GM12878 (cell line): Measurements from ENCODE around the gene SIN3A. TPM values are rescaled to one million over a fixed set of nuclear protein-coding genes. Genes with fewer than 3 reads are reported as not detected.
"Not testable (repeated sequence)": the region's sequence is repeated elsewhere in the genome, so short reads cannot be mapped to it uniquely, and the experiment has no call there.

Experiments used
- ATAC-seq: fragments of 200-7000 bp; cut with Tn5 transposase; 3 replicates; pipeline ENCODE4 v1.9.1; 2020; ENCODE audit warnings: mild to moderate bottlenecking, moderate library complexity
- BruUV-seq: library from RNA; stranded (reverse); fragments of 400-500 nt; replicated peaks from 2 replicates; lab custom pipeline; 2021; lab: Mats Ljungman, UMichigan
- CTCF ChIA-PET: fragments of 300-600 bp; sonication (Branson Sonifier 250); formaldehyde crosslinking; extraction: SDS; loops from one replicate; lab custom pipeline; 2021; ENCODE audit warnings: inconsistent platforms; lab: Yijun Ruan, JAX
- POLR2A ChIA-PET: fragments of 350-600 bp; formaldehyde crosslinking; extraction: SDS; loops from one replicate; lab custom pipeline; 2021; ENCODE audit warnings: inconsistent platforms; lab: Charles Lee
- RAD21 ChIA-PET: fragments of 300-600 bp; sonication (Branson Sonifier 250); formaldehyde crosslinking; loops from one replicate; lab custom pipeline; 2023; ENCODE audit warnings: antibody characterized with exemption; ENCODE audit not compliant: unreplicated experiment; lab: Charles Lee
- SMC1A ChIA-PET: fragments of 300-600 bp; sonication (Branson Sonifier 250); formaldehyde crosslinking; loops from one replicate; lab custom pipeline; 2023; ENCODE audit not compliant: unreplicated experiment, uncharacterized antibody; lab: Charles Lee
- DNase-seq: peaks from one replicate; pipeline ENCODE4 v3.0.0-alpha.2; 2011; ENCODE audit warnings: low read depth, low spot score
- FAIRE-seq: peaks from 3 replicates; lab custom pipeline; 2011; peaks lifted over from hg19 to GRCh38; lab: Jason Lieb, UNC
- H2AFZ ChIP-seq: 2 replicates; pipeline ENCODE4 v1.6.0; 2011; ENCODE audit warnings: low read depth, low read length, control low read depth; ENCODE audit not compliant: control insufficient read depth
- H3K27ac ChIP-seq: 2 replicates; pipeline ENCODE4 v1.5.1; 2011; ENCODE audit warnings: control low read depth; ENCODE audit not compliant: control insufficient read depth, insufficient read depth
- H3K27me3 ChIP-seq, 2 experiments: replicated peaks in 1 of 2; 2 replicates each; pipeline versions ENCODE4 v1.6.0 to v1.6.1; 2011; ENCODE audit warnings: low read length in 1 of 2; ENCODE audit not compliant: control insufficient read depth in 2 of 2, insufficient read depth in 2 of 2
- H3K36me3 ChIP-seq, 2 experiments: 2 replicates each; pipeline ENCODE4 v1.5.1; 2011; ENCODE audit warnings: low read length in 1 of 2; ENCODE audit not compliant: control insufficient read depth in 2 of 2, insufficient read depth in 2 of 2
- H3K4me1 ChIP-seq: 2 replicates; pipeline ENCODE4 v1.6.1; 2011; ENCODE audit warnings: mild to moderate bottlenecking, low read length, moderate library complexity, mixed read lengths; ENCODE audit not compliant: control insufficient read depth, insufficient read depth
- H3K4me2 ChIP-seq: 2 replicates; pipeline ENCODE4 v1.6.0; 2011; ENCODE audit warnings: control low read depth; ENCODE audit not compliant: control insufficient read depth, insufficient read depth
- H3K4me3 ChIP-seq: fragments of 200-600 bp; sonication (generic); 2 replicates; pipeline ENCODE4 v1.5.1; 2016
- H3K79me2 ChIP-seq: 2 replicates; pipeline ENCODE4 v1.6.0; 2011; ENCODE audit warnings: low read length; ENCODE audit not compliant: control insufficient read depth, insufficient read depth
- H3K9ac ChIP-seq: 2 replicates; pipeline ENCODE4 v1.8.0; 2011; ENCODE audit warnings: low read length, control low read depth, mixed read lengths; ENCODE audit not compliant: control insufficient read depth, insufficient read depth
- H3K9me3 ChIP-seq: replicated peaks from 3 replicates; pipeline ENCODE4 v1.5.1; 2011; ENCODE audit warnings: mild to moderate bottlenecking, low read length; ENCODE audit not compliant: control insufficient read depth, insufficient read depth
- H4K20me1 ChIP-seq: 2 replicates; pipeline ENCODE4 v1.6.0; 2011; ENCODE audit not compliant: control insufficient read depth, insufficient read depth
- BRCA1 ChIP-seq: IDR thresholded peaks from 2 replicates; pipeline ENCODE4 v1.6.1; 2011; ENCODE audit warnings: low read depth, low read length, improper control_type of control experiment
- CHD2 ChIP-seq: IDR thresholded peaks from 2 replicates; pipeline ENCODE4 v1.6.1; 2011; ENCODE audit warnings: low read depth, low read length, improper control_type of control experiment, borderline replicate concordance
- HSF1 ChIP-seq: fragments of 150-350 bp; IDR thresholded peaks from 2 replicates; pipeline ENCODE4 v1.6.1; 2014; ENCODE audit warnings: mild to moderate bottlenecking, low read depth, low read length
- NR2C1 ChIP-seq: fragments of 450-650 bp; IDR thresholded peaks from 2 replicates; pipeline ENCODE4 v1.6.1; 2017; ENCODE audit warnings: antibody characterized with exemption, mild to moderate bottlenecking, moderate library complexity
- WGBS: methylation state at CpG from one replicate; pipeline ENCODE4 v1.1.6; 2016; ENCODE audit warnings: low lambda C conversion rate; ENCODE audit not compliant: insufficient replicate concordance, insufficient coverage; ENCODE audit errors: missing lambda C conversion rate; 5-methylcytosine and 5-hydroxymethylcytosine counted together
- in situ Hi-C: fragments of 300-500 bp; cut with MboI; formaldehyde crosslinking; loops from 9 replicates; pipeline ENCODE4 v1.14.3; 2018; ENCODE audit warnings: mixed read lengths
- intact Hi-C: fragments of 100-400 bp; cut with micrococcal nuclease; formaldehyde crosslinking; loops from one replicate; pipeline ENCODE4 v1.14.2; 2022; ENCODE audit not compliant: unreplicated experiment
- polyA plus RNA-seq, 11 experiments: library from polyadenylated mRNA; depleted of rRNA in 4 of 11; unstranded in 6 of 11; stranded (reverse) in 5 of 11; fragments of >200 nt; fragmentation: Nextera tagmentation in 4 of 11; fragmentation: Illumina TruSeq in 1 of 11; extraction: Ambion mirVana in 4 of 11; extraction: Trizol in 1 of 11; gene quantifications; 1 replicate in 1 of 11; 2 replicates in 10 of 11; pipeline versions ENCODE4 v1.2.1 to v1.2.3, GENCODE V29; 2011 to 2016; ENCODE audit warnings: inconsistent platforms in 2 of 11, missing spikeins in 2 of 11, low read depth in 1 of 11
- total RNA-seq, 4 experiments: library from RNA; depleted of rRNA in 3 of 4; stranded (reverse); fragments of >200 nt in 3 of 4; fragmentation: Illumina TruSeq in 1 of 4; extraction: Trizol in 1 of 4; gene quantifications; 2 replicates each; pipeline versions ENCODE4 v1.2.1 to v1.2.3, GENCODE V29; 2013 to 2021
- TF ChIP-seq, protein P1 (sequence below): fragments of 450-650 bp; conservative IDR thresholded peaks from 2 replicates; pipeline ENCODE4 v1.6.1; 2017; ENCODE audit warnings: mild to moderate bottlenecking, moderate library complexity
- TF ChIP-seq, protein P2 (sequence below): fragments of 450-650 bp; IDR thresholded peaks from 2 replicates; pipeline ENCODE4 v1.6.1; 2016; ENCODE audit warnings: mild to moderate bottlenecking
- TF ChIP-seq, protein P3 (sequence below): fragments of 450-650 bp; IDR thresholded peaks from 2 replicates; pipeline ENCODE4 v1.6.1; 2017; ENCODE audit warnings: mild to moderate bottlenecking, low read depth, inconsistent platforms; ENCODE audit not compliant: poor library complexity, severe bottlenecking

The SIN3A gene
- total and polyA plus RNA-seq, 10 of the 15 experiments (the other 5 are each of a cell fraction or from before 2014, with no cell fraction given) = 6.4 to 62.2 (median 29.2) TPM

- no peak for TF ChIP-seq HSF1
These were observed 104.7 kb downstream of the SIN3A start, which contains the start of gene NEIL1 (continued) for GRCh38 chr15:75346796-75347221.

GRCh38 chr15:75343953-75344352 is 107.5 kb downstream of the SIN3A start:
- Histone ChIP-seq H3K4me1 (peaks cover 13% of the 10 kb centered on the region), H3K27me3 (peaks cover 4 to 11% of the 10 kb centered on the region in 2 experiments)
- H3K4me3 ChIP-seq, POLR2A ChIA-PET, DNase-seq, in situ Hi-C loops, RAD21 ChIA-PET, H3K9ac ChIP-seq, H3K4me2 ChIP-seq, ATAC-seq, H3K36me3 ChIP-seq, H3K27ac ChIP-seq, CTCF ChIA-PET, H3K79me2 ChIP-seq, intact Hi-C loops, BruUV-seq, H2AFZ ChIP-seq, FAIRE-seq, H3K9me3 ChIP-seq, H4K20me1 ChIP-seq: not testable (repeated sequence)
- SMC1A ChIA-PET = interaction anchor here (1.1 kb wide), 1 partner anchor 24 kb away, joined by 3 read pairs; no protein-coding TSS in a partner anchor
- WGBS = 60% methylated on average over 8 of the region's 8 CpGs

DNA sequence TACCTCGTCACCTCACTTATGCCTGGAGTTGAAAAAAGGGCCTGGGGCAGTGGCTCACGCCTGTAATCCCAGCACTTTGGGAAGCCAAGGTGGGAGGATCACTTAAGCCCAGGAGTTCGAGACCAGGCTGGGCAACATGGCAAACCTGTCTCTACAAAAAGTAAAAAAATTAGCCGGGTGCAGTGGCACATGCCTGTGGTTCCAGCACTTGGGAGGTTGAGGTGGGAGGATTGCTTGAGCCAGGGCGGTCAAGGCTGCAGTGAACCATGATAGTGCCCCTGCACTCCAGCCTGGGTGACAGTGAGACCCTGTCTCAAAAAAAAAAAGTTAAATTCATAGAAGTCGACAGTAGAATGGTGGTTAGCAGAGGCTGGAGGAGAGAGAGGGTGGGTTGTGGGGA is 109.3 kb downstream of the SIN3A start:
- ChIA-PET CTCF (no interaction called here), SMC1A (no interaction called here), POLR2A (no interaction called here), RAD21 (interaction anchor here (1.2 kb wide), 1 partner anchor 26 kb away, joined by 3 read pairs; no protein-coding TSS in a partner anchor)
- Histone ChIP-seq H4K20me1 (no peaks in the 10 kb centered on the region), H3K9me3 (no peaks in the 10 kb centered on the region; the same call in 2 of the 3 replicates), H3K9ac (no peak overlapping the region), H3K4me3 (no peak overlapping the region), H3K4me1 (peaks cover 7% of the 10 kb centered on the region), H2AFZ (no peak overlapping the region), H3K4me2 (no peak overlapping the region), H3K27ac (no peak overlapping the region), H3K36me3 (peaks cover 0 to 5% of the 10 kb centered on the region in 2 experiments; a peak in 1 of 4 replicates), H3K79me2 (no peaks in the 10 kb centered on the region), H3K27me3 (peaks cover 2 to 5% of the 10 kb centered on the region in 2 experiments)
- WGBS = 96% methylated on average over 6 of the region's 6 CpGs
- ATAC-seq = no peak
- in situ Hi-C loops = no loop called here
- BruUV-seq = no TSS peak
- intact Hi-C loops = no loop called here
- DNase-seq = no peak
- FAIRE-seq = no peak
- TF ChIP-seq NR2C1 (no peak), CHD2 (no peak), BRCA1 (no peak)
- TF ChIP-seq, protein P1, sequence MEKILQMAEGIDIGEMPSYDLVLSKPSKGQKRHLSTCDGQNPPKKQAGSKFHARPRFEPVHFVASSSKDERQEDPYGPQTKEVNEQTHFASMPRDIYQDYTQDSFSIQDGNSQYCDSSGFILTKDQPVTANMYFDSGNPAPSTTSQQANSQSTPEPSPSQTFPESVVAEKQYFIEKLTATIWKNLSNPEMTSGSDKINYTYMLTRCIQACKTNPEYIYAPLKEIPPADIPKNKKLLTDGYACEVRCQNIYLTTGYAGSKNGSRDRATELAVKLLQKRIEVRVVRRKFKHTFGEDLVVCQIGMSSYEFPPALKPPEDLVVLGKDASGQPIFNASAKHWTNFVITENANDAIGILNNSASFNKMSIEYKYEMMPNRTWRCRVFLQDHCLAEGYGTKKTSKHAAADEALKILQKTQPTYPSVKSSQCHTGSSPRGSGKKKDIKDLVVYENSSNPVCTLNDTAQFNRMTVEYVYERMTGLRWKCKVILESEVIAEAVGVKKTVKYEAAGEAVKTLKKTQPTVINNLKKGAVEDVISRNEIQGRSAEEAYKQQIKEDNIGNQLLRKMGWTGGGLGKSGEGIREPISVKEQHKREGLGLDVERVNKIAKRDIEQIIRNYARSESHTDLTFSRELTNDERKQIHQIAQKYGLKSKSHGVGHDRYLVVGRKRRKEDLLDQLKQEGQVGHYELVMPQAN = no peak
- TF ChIP-seq, protein P2, sequence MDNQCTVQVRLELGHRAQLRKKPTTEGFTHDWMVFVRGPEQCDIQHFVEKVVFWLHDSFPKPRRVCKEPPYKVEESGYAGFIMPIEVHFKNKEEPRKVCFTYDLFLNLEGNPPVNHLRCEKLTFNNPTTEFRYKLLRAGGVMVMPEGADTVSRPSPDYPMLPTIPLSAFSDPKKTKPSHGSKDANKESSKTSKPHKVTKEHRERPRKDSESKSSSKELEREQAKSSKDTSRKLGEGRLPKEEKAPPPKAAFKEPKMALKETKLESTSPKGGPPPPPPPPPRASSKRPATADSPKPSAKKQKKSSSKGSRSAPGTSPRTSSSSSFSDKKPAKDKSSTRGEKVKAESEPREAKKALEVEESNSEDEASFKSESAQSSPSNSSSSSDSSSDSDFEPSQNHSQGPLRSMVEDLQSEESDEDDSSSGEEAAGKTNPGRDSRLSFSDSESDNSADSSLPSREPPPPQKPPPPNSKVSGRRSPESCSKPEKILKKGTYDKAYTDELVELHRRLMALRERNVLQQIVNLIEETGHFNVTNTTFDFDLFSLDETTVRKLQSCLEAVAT = no peak
- TF ChIP-seq, protein P3, sequence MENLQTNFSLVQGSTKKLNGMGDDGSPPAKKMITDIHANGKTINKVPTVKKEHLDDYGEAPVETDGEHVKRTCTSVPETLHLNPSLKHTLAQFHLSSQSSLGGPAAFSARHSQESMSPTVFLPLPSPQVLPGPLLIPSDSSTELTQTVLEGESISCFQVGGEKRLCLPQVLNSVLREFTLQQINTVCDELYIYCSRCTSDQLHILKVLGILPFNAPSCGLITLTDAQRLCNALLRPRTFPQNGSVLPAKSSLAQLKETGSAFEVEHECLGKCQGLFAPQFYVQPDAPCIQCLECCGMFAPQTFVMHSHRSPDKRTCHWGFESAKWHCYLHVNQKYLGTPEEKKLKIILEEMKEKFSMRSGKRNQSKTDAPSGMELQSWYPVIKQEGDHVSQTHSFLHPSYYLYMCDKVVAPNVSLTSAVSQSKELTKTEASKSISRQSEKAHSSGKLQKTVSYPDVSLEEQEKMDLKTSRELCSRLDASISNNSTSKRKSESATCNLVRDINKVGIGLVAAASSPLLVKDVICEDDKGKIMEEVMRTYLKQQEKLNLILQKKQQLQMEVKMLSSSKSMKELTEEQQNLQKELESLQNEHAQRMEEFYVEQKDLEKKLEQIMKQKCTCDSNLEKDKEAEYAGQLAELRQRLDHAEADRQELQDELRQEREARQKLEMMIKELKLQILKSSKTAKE = no peak
